Measurements from ENCODE around the gene CDR2.
"Not testable (repeated sequence)": the region's sequence is repeated elsewhere in the genome, so short reads cannot be mapped to it uniquely, and the experiment has no call there.

Gene CDR2

DNA sequence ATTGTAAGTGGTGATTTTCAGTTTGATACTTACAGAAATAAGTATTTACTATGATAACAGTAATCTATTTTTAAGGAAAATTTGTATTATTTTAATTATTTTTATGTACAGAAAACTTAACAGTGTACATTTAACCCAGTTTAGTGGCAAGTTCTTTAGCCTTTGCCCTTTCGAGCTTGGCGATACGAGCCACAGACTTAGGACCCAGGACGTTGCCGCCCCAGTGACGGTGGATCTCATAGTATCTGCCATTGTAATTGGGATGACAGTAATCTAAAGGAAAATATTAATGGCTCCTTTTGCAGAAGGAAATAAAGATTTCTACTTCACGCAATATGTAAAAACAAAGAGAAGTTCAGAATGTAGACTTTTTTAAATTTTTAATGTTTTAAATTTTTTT is 5.2 kb upstream of the CDR2 start:
- H3K27ac ChIP-seq, result no peak overlapping the region
- no peak for DNase-seq (ENCODE audit: low read depth, low spot score)

DNA sequence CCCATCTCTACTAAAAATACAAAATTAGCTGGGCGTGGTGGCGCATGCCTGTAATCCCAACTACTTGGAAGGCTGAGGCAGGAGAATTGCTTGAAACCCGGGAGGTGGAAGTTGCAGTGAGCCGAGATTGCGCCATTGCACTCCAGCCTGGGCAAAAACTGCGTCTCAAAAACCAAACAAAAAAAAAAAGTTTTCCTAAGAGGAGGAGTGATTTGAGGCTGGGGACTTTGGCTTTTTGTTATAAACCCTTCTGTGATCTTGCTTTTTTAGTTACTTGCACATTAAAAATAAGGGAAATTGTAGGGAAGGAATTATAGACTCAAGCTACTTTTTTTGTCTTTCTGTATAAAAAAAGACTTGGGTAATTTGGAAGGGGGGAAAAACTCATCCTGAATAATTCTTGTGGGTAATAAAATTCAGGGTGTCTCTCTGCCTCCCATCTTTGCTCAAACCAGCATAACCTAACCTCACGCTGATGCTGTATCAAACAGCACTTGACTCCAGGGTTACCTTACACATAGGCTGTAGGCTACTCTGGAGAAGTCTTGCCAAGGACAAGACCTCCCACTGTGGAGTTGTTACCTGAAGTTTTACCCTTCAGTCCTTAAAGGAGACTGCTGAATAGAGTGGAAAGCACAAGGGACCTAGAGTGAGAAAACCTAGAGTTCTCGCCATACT is 1.7 kb upstream of the CDR2 start:
- H3K27ac ChIP-seq, result no peak overlapping the region
- no peak for DNase-seq (ENCODE audit: low read depth, low spot score)

DNA sequence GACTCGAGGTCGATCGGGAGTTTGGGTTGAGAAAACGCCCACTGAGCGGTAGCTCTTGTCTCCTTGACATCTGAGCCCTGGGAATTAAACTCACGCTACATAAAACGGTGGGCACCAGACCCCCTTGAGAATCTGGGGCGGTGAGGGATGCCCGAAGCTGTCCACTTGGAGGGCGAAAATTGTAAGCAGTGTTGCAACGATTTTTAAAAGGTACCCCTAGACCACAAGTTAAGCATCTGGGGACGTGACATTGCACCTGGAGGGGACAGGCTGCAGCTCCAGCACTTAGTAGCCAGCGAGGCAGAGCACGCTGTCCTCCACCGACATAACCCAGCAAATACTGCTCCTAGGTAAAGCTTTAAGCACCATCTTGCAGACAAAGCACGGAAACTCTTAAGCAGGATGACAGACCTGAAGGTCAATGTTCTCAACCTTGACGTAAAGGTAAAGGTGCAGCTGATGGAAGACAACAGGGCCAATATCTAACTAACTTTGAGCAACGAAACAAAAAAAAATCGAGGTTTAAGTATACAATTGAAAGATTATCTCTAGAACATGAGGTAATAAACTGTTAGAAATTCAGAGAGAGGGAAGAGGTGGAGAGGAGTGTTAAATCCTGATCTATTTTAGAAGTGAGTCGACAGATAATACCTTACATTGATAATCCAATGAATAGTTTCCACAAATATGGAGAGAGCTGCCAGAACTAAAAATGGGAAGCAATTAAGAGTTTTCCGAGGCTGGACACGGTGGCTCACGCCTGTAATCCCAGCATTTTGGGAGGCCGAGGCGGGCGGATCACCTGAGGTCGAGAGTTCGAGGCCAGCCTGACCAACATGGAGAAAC is 921 bp upstream of the CDR2 start:
- DNase-seq (ENCODE audit: low read depth, low spot score), result no peak
- peak overlapping the region; percentile 49 for H3K27ac ChIP-seq

DNA sequence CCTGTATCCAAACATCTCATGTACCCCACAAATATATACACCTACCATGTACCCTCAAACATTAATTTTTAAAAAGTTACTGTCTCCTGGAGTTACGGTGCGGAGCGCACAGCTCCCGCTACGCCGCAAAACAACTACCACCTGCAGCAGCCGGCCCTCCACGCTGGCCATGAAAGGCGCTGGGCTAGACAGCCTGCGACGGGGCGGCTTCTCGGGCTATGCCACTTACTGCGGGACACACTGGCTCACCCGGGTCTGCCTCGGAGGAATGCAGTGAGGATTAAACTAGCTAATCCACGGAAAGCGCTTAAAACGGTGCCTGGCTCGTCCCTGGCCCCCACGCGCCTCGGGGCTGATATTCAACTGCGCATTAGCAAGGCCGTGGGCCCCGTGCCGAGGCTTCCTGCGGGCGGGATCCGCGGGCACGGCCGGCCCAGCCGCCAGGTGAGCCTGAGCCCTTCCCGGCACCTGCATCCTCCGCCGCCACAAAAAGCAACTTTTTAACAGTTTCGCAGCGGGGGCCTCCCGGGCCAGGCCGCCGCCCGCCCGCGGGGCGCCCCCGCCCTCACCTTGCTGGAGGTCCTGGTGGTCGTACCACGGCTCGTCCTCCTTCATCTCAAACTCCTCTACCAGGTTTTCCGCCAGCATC is 633 bp downstream of the CDR2 start:
- DNase-seq (ENCODE audit: low read depth, low spot score), result no peak
- peak overlapping the region; percentile 49 for H3K27ac ChIP-seq

DNA sequence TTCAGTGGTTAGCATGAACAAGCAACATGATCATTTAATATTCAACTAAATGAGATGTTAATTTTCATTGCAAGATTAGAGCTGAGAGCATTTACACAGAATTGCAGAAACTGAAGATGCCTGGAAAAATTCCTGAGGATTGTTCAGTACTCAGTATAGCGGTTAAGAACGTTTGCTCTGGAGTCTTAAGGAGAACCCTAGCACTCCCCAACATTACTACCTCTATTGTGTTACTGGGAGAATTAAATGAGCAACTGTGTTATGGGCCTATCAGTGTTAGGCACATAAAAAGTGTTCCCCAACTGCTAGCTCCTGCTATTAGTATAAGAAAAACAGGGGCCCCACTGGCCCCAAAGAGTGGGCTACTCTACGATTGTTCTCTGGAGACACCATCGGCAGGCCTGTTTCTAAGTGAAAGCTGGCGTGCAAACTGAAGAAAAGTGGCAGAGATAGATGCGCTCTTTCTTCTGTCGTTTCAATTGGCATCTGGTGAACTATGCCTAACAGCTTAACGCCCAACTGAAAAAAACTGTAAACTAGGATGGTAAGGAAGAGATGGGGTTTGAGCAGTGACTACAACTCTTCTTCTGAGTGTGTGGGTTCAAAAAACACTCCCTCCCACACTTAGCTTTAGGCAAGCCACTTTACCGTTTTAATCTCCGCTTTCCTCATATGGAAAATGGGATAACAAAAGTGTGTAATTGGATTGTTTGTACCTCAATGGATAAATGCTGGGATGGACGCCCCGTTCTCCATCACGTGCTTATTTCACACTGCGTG is 1.3 kb downstream of the CDR2 start:
- DNase-seq (ENCODE audit: low read depth, low spot score), result no peak
- H3K27ac ChIP-seq, result no peak overlapping the region

DNA sequence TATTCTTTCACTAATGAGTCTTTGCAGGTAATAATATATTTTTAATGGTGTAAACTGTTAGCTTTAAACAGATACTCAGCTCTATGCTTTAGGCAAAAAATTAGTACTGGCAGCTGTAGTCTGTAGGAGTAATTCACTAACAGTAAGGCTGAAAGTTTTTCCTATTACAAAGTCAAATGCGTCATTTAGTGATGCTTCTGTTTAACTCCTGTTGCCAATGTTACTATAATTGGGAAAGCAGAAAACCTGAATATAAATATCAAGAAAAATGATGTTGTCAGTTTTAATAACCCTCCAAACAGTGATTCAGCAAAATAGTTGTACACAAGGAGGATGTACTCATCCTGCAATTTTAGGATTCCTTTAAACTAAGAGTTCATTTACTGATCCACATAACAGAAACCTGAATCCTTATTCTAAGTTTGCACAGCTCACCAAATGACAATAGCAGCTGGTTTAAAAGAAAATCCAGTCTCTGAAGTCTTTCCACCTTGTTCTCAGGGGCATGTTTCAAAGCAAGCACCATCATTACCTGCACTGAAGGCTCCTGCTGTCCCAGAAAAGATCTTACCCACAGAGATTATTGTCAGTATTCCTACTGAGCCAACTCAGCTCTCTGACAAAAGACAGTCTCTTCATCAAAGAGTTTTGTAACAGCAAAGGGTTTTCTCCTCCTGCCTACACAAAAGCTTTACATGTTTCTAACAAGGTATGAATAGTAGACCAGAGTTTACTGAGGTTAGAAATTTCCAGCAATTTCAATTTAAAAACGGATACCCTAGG is 4.2 kb downstream of the CDR2 start:
- peak overlapping the region; percentile 63 for H3K27ac ChIP-seq
- no peak for DNase-seq (ENCODE audit: low read depth, low spot score)

GRCh38 chr16:22369221-22369811 is 5.1 kb downstream of the CDR2 start:
- DNase-seq (ENCODE audit: low read depth, low spot score), result no peak
- peak overlapping the region; percentile 63 for H3K27ac ChIP-seq

DNA sequence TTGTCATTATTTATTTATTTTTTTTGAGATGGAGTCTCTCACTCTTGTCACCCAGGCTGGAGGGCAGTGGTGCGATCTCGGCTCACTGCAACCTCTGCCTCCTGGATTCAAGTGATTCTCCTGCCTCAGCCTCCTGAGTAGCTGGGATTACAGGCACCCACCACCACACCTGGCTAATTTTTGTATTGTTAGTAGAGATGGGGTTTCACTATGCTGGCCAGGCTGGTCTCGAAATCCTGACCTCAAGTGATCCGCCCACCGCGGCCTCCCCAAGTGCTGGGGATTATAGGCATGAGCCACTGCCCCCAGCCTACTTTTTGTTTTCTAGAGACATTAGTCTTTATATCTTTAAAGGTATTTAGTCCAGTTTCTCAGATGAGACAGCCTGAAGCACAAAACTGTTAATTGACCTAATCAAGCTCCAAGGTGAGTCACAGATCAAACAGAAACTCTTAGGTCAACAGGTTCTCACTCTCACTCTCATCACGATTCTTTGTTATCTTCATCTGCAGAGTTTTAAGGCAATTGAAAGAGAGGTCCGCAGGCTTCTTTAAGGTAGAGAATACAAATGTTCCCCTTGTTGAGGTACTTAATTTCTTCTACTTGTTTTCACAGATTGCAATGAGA is 6.1 kb downstream of the CDR2 start:
- H3K27ac ChIP-seq, result peak overlapping the region; percentile 63
- not testable (repeated sequence) for DNase-seq (ENCODE audit: low read depth, low spot score)

DNA sequence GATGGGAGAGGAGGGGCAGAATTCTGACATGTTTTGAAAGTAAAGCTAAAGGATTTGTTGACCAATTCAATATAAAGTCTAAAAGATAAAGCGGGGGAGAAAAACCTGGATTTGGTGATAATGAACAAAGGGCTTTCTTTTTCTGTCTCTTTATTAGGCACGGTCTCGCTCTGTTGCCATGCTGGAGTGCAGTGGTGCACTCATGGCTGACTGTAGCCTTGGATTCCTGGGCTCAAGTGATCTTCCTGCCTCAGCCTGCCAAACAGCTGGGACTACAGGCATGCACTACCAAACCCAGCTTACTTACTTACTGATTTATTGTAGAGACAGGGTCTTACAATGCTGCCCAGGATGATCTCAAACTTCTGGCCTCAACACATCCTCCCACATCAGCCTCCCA is 7.5 kb downstream of the CDR2 start:
- no peak for DNase-seq (ENCODE audit: low read depth, low spot score)

DNA sequence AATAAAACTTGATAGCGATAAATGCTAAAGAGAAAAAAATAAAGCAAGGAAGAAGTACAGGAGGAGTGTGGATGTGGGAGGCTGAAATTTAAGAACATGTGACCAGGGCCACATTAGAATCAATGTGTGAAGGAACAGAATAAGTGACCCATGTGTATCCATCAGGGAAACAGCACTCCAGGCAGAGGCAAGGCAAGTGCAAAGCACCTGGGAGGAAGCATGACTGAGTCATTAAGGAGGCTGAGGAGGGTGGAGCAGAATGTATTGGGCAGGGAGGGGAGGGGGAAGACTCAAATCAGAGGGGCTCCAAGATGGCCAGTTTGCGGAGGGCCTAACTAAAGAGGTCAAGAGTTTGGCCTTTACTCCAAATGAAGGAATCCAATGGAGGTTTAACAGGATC is 8.0 kb downstream of the CDR2 start:
- H3K27ac ChIP-seq, result no peak overlapping the region
- DNase-seq (ENCODE audit: low read depth, low spot score), result no peak

More for the DNA sequence above, 7.5 kb downstream of the CDR2 start:
- H3K27ac ChIP-seq, result peak overlapping the region; percentile 1

- H3K27ac ChIP-seq, result no peak overlapping the region
- DNase-seq (ENCODE audit: low read depth, low spot score), result no peak
These were observed 10.2 kb downstream of the CDR2 start for GRCh38 chr16:22364241-22364640.

GRCh38 chr16:22360963-22361659 is 13.3 kb downstream of the CDR2 start:
- H3K27ac ChIP-seq, result no peak overlapping the region
- no peak for DNase-seq (ENCODE audit: low read depth, low spot score)

GRCh38 chr16:22359679-22360078 is 14.7 kb downstream of the CDR2 start:
- H3K27ac ChIP-seq, result no peak overlapping the region
- DNase-seq (ENCODE audit: low read depth, low spot score), result no peak

DNA sequence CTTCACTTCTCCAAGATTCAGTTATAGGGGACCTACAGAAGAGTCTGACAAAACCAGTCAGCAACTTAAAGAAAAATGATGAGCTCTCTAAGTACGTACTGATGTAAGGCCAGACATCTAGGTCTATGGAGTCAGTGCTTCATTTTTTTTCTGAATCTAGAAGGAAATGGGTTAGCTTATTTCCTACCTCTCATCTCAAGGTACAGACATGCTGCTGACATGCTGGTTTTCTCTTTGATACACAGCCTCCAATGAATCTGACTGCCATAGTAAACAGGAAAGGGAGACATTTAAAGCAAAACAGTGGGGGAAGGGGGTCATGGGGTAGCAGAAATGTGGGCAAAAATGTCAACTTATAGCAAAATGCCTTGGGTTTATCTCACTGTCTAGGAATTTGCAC is 16.4 kb downstream of the CDR2 start:
- no peak overlapping the region for H3K27ac ChIP-seq
- DNase-seq (ENCODE audit: low read depth, low spot score), result no peak

DNA sequence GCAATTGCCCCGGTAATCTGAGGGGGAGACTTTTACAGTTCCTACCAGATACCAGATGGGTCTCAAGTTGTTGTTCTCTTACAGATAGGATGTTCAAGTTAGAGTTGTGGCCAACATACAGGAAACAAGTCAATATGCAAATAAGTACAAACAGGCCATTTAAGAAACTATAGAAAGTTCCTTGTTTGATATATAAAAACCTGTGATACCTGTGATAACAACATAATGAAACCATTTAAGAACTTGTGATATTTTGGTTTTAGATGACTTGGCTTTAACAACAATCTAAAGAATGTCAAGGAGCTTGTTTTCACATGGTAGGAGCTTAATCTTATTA is 16.8 kb downstream of the CDR2 start:
- no peak overlapping the region for H3K27ac ChIP-seq
- no peak for DNase-seq (ENCODE audit: low read depth, low spot score)

GRCh38 chr16:22356930-22357634 is 17.3 kb downstream of the CDR2 start:
- no peak overlapping the region for H3K27ac ChIP-seq
- DNase-seq (ENCODE audit: low read depth, low spot score), result no peak

DNA sequence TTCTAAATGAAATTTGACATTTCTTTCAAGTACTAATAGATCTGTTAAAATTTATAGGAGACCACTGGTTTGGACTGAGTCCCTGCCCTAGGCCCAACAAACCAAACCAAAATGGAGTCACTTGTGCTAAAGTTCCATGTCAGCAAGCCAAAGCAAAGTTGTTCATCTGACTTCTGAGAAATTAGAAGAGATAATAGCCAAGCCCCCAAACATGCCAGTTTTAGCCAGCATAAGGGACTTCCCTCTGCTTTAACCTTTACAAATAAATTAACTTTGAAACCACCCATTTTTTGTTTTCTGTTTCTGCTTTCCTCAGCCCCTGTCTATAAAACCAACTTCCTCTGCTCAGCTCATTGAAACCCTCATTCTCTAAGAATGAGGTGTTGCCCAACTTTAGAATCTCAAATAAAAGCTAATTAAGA is 18.9 kb downstream of the CDR2 start:
- H3K27ac ChIP-seq, result no peak overlapping the region
- DNase-seq (ENCODE audit: low read depth, low spot score), result no peak

Data from epithelial cell of prostate (primary cell).